Mucosa of gallbladder (tissue), 1 donor: ENCODE measurements around the gene RAB3C. TPM values are rescaled to one million over a fixed set of nuclear protein-coding genes. Genes with fewer than 3 reads are reported as not detected.
"Not testable (repeated sequence)": the region's sequence is repeated elsewhere in the genome, so short reads cannot be mapped to it uniquely, and the experiment has no call there.

Source experiments
- DNase-seq: peaks from one replicate; pipeline ENCODE4 v3.0.0-alpha.2; 2020; ENCODE audit warnings: low spot score
- total RNA-seq: library from RNA; stranded (reverse); gene quantifications from one replicate; pipeline ENCODE4 v1.2.1, GENCODE V29; 2021
- donor health status: DM: no; HTN: no; CAD: no.

Gene RAB3C
- total RNA-seq, 1 donor from 2014 or later = 1.4 TPM

- not testable (repeated sequence) for DNase-seq
Measured at GRCh38 chr5:58602889-58603288, 20.0 kb downstream of the RAB3C start.

GRCh38 chr5:58606064-58606463, 23.2 kb downstream of the RAB3C start:
- DNase-seq = no peak

GRCh38 chr5:58615972-58616371, 33.1 kb downstream of the RAB3C start:
- no peak for DNase-seq

GRCh38 chr5:58617241-58617640, 34.4 kb downstream of the RAB3C start:
- no peak for DNase-seq

GRCh38 chr5:58620336-58620735, 37.5 kb downstream of the RAB3C start:
- no peak for DNase-seq

GRCh38 chr5:58622936-58623871, 40.3 kb downstream of the RAB3C start:
- no peak for DNase-seq

DNA sequence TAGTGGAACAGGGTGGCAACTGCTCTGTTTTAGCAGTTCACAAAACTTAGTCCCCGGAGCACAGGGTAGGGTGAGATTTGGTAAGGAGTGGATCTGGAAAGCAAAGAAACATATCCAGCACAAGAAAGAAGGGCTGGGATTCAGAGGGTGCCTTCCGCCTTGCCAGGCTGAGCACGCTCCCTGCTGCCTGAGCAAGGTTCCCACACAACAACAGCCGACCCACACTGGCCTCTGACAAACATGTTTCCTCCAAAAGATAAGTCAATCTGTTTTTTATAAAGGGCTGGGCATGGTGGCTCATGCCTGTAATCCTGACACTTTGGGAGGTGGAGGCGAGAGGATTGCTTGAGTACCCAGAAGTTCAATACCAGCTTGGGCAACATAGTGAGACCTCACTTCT, 45.8 kb downstream of the RAB3C start:
- DNase-seq = no peak

GRCh38 chr5:58629271-58630159, 46.6 kb downstream of the RAB3C start:
- DNase-seq = peak; percentile 44

- DNase-seq = no peak
Measured at GRCh38 chr5:58631895-58632294, 49.0 kb downstream of the RAB3C start.

GRCh38 chr5:58635416-58635815, 52.5 kb downstream of the RAB3C start:
- DNase-seq = no peak

DNA sequence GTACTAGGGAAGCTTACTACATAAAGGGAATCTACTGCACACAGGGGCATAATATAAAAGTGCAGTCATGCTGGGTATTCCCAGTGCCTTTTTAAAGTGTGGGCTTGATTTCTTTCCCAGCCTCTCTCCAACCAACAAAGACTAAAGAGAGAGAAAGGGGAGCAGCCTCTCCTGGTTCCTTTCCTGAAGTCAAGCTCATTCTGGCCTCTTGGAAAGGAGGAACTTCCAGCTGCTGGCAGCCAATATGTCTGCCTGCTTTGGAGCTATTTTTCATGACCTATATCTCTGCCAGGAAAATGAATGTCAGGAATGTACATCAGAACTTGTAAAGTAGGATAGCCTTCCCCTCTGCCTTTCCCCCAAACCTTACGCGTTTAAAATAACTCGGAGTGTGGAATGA, 57.1 kb downstream of the RAB3C start:
- no peak for DNase-seq

- no peak for DNase-seq
Measured at GRCh38 chr5:58641533-58641932, 58.7 kb downstream of the RAB3C start.

GRCh38 chr5:58648846-58649245, 66.0 kb downstream of the RAB3C start:
- DNase-seq = no peak

GRCh38 chr5:58649716-58650115, 66.8 kb downstream of the RAB3C start:
- no peak for DNase-seq

DNA sequence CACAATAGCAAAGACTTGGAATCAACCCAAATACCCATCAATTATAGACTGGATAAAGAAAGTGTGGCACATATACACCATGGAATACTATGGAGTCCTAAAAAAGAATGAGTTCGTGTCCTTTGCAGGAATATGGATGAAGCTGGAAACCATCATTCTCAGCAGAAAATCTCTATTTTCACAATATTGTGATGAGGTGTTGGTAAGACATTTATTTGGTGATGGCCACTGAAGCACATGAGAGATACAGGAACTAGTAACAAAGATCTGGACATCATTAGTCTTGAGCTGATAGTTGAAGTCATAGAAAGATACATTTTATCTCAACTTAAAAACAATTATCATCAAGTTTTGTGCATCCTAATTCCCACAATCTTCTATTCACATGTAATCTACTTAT, 70.6 kb downstream of the RAB3C start:
- DNase-seq = no peak

- DNase-seq = no peak
Measured at GRCh38 chr5:58666141-58666540, 83.3 kb downstream of the RAB3C start.

GRCh38 chr5:58666598-58667581, 84.0 kb downstream of the RAB3C start:
- no peak for DNase-seq

DNA sequence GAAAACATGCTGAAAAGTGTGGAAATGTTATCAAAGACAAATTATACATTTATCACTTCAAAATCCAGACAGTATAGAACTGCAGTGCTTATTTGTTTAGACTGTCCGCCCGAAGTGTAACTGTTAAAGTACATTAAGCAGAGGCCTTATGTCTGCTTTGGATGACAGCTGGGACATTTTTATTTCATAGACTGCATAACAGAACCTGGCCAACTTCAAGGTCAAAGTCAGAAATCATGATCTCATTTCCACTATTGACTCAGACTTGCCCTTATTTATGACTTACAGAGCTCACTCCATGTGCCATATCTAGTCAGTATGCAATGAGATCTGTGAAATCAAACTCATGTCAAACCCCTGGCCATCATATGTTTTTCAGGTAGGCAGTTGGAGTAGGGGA, 87.7 kb downstream of the RAB3C start:
- no peak for DNase-seq

DNA sequence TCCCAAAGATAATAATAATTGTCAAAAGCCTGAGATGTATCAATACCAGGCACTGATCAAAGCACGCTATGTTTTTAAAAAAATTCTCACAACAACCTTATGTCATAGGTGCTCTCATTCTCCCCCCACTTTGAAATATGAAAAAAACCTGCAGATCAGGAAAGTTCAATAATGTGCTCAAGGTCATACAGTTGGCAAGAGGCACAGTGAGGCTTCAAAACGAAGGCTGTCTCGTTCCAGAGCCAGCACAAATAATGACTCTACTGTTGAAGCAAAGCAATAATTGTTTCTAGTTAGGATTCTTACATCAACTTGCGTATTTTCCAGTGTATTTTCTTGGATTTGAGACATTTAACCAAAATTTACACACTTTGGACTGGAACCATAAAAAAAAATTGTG, 88.3 kb downstream of the RAB3C start:
- DNase-seq = no peak

GRCh38 chr5:58672521-58672920, 89.6 kb downstream of the RAB3C start:
- no peak for DNase-seq

DNA sequence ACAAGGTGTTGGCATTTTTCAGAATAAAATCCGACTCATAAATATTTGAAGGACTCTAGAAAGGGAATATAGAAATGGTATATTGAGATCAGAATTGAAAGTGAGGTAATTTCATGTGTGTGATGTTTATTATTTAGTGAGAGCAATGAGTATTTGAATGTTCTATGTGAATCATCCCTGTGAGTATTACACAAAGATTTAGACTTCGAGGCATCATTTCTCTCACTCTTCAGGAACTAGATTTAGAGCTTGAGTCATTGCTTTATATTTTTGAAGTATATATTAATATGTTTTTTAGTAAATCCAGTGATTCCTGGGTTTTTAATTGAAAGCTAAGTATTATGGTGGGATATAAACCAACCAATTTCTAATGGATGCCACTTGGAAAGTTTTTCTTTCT, 91.2 kb downstream of the RAB3C start:
- no peak for DNase-seq
